Activated CD4-positive, alpha-beta T cell treated with anti-CD3 and anti-CD28 coated beads, Interleukin-2, Interleukin-4, amounts not matched to agents 100 ng/mL and 50 ng/mL, durations not matched to agents 16 hours and 8 hours (primary cell): ENCODE results near the gene ELOVL6.
"Not testable (repeated sequence)": the region's sequence is repeated elsewhere in the genome, so short reads cannot be mapped to it uniquely, and the experiment has no call there.

ENCODE experiments used
- DNase-seq: peaks from one replicate; pipeline ENCODE4 v3.0.0-alpha.2; 2020; ENCODE audit warnings: low spot score

Gene ELOVL6

GRCh38 chr4:110196871-110197528 lies 1.4 kb downstream of the ELOVL6 start:
- peak; percentile 48 for DNase-seq

- DNase-seq, result peak; percentile 50
Measured at GRCh38 chr4:110196206-110196870, 2.1 kb downstream of the ELOVL6 start.

- DNase-seq, result peak; percentile 5
Measured at GRCh38 chr4:110195561-110196205, 2.7 kb downstream of the ELOVL6 start.

- peak; percentile 90 for DNase-seq
Measured at GRCh38 chr4:110193822-110194761, 4.3 kb downstream of the ELOVL6 start.

GRCh38 chr4:110193287-110193686 lies 5.1 kb downstream of the ELOVL6 start:
- DNase-seq, result not testable (repeated sequence)

GRCh38 chr4:110190249-110190648 lies 8.2 kb downstream of the ELOVL6 start:
- no peak for DNase-seq

GRCh38 chr4:110188113-110188512 lies 10.3 kb downstream of the ELOVL6 start:
- no peak for DNase-seq

GRCh38 chr4:110184791-110185155 lies 13.6 kb downstream of the ELOVL6 start:
- DNase-seq, result no peak

- no peak for DNase-seq
Measured at GRCh38 chr4:110184140-110184790, 14.2 kb downstream of the ELOVL6 start.

- no peak for DNase-seq
Measured at GRCh38 chr4:110183643-110184042, 14.8 kb downstream of the ELOVL6 start.

GRCh38 chr4:110183058-110183457 lies 15.4 kb downstream of the ELOVL6 start:
- DNase-seq, result no peak

- no peak for DNase-seq
Measured at GRCh38 chr4:110181890-110182289, 16.5 kb downstream of the ELOVL6 start.

- DNase-seq, result no peak
Measured at GRCh38 chr4:110175634-110176033, 22.8 kb downstream of the ELOVL6 start.

- DNase-seq, result no peak
Measured at GRCh38 chr4:110172972-110173371, 25.4 kb downstream of the ELOVL6 start.

GRCh38 chr4:110171971-110172370 lies 26.4 kb downstream of the ELOVL6 start:
- no peak for DNase-seq

- DNase-seq, result no peak
Measured at GRCh38 chr4:110170861-110171260, 27.6 kb downstream of the ELOVL6 start.

GRCh38 chr4:110165382-110166286 lies 32.8 kb downstream of the ELOVL6 start:
- DNase-seq, result peak; percentile 66

- DNase-seq, result no peak
Measured at GRCh38 chr4:110164856-110165255, 33.6 kb downstream of the ELOVL6 start.

GRCh38 chr4:110164251-110164650 lies 34.2 kb downstream of the ELOVL6 start:
- no peak for DNase-seq

- no peak for DNase-seq
Measured at GRCh38 chr4:110163327-110164069, 34.9 kb downstream of the ELOVL6 start.
